Lower leg skin (tissue), 3 donors: Measurements from ENCODE around the gene ZNF106.

Experiments used
- CTCF ChIP-seq, 3 donors: fragments of 450-650 bp; IDR thresholded peaks; one replicate each; pipeline ENCODE4 v1.5.1; 2016; ENCODE audit warnings: antibody characterized with exemption in 3 of 3, mild to moderate bottlenecking in 3 of 3, moderate library complexity in 2 of 3
- POLR2A ChIP-seq, 2 donors: fragments of 450-650 bp; IDR thresholded peaks; one replicate each; pipeline ENCODE4 v1.6.1; 2016 to 2017; ENCODE audit warnings: antibody characterized with exemption in 2 of 2, mild to moderate bottlenecking in 1 of 2, moderate library complexity in 1 of 2

- TF ChIP-seq CTCF (IDR thresholded peaks at IDR 0.05): no peak
- TF ChIP-seq POLR2A (IDR thresholded peaks at IDR 0.05): peak in 1 of 2 donors; percentile 80
Observed at GRCh38 chr15:42495361-42496212, 4.6 kb upstream of the ZNF106 start, which contains the start of gene SNAP23.
